Fibroblast of the aortic adventitia (primary cell): Measurements from ENCODE around the gene KCNK4. TPM values are rescaled to one million over a fixed set of nuclear protein-coding genes. Genes with fewer than 3 reads are reported as not detected.
A peak's percentile ranks its signal among the peaks of the same experiment; 100 is the strongest.

Experiments used
- DNase-seq: peaks from one replicate; pipeline ENCODE4 v3.0.0-alpha.2; 2010; ENCODE audit warnings: low read depth
- H3K4me3 ChIP-seq: 2 replicates; pipeline ENCODE4 v1.5.1; 2011; ENCODE audit warnings: low read depth, mild to moderate bottlenecking, control low read depth, low read length, moderate library complexity
- CTCF ChIP-seq: IDR thresholded peaks from 2 replicates; pipeline ENCODE4 v1.5.1; 2011; ENCODE audit warnings: mild to moderate bottlenecking, low read length, control low read depth, inconsistent platforms; ENCODE audit not compliant: insufficient read depth
- total RNA-seq: library from RNA; depleted of rRNA; stranded (reverse); fragments of >200 nt; gene quantifications from 2 replicates; pipeline ENCODE4 v1.2.3, GENCODE V29; 2012; ENCODE audit warnings: low replicate concordance

The KCNK4 gene
- total RNA-seq, 1 donor: not detected

- H3K4me3 ChIP-seq: no peak overlapping the region
- no peak for TF ChIP-seq CTCF
- DNase-seq: no peak
Observed at GRCh38 chr11:64263947-64264317, 27.2 kb upstream of the KCNK4 start.

GRCh38 chr11:64264371-64264852 lies 26.7 kb upstream of the KCNK4 start:
- H3K4me3 ChIP-seq: no peak overlapping the region
- no peak for TF ChIP-seq CTCF
- no peak for DNase-seq

GRCh38 chr11:64265176-64266160 lies 25.6 kb upstream of the KCNK4 start:
- DNase-seq: no peak
- H3K4me3 ChIP-seq: no peak overlapping the region
- TF ChIP-seq CTCF: no peak

GRCh38 chr11:64266339-64266738 lies 24.8 kb upstream of the KCNK4 start:
- no peak overlapping the region for H3K4me3 ChIP-seq
- DNase-seq: no peak
- no peak for TF ChIP-seq CTCF

GRCh38 chr11:64267207-64267945 lies 23.7 kb upstream of the KCNK4 start:
- DNase-seq: peak; percentile 39
- H3K4me3 ChIP-seq: no peak overlapping the region
- TF ChIP-seq CTCF: no peak

GRCh38 chr11:64268025-64268892 lies 22.8 kb upstream of the KCNK4 start:
- peak; percentile 18 for TF ChIP-seq CTCF
- DNase-seq: peak; percentile 86
- peak overlapping the region; percentile 70 for H3K4me3 ChIP-seq
